ENCODE data around the gene PPIP5K1.

PPIP5K1 gene

GRCh38 chr15:43517354-43518196 is 72.4 kb downstream of the PPIP5K1 start, which contains the start of gene MAP1A:
Gene MAP1A (plus strand): TSS chr15:43517608. CDS start chr15:43521474, 3,866 bp downstream.
- no peak for DNase-seq (ENCODE audit: low spot score)

DNA sequence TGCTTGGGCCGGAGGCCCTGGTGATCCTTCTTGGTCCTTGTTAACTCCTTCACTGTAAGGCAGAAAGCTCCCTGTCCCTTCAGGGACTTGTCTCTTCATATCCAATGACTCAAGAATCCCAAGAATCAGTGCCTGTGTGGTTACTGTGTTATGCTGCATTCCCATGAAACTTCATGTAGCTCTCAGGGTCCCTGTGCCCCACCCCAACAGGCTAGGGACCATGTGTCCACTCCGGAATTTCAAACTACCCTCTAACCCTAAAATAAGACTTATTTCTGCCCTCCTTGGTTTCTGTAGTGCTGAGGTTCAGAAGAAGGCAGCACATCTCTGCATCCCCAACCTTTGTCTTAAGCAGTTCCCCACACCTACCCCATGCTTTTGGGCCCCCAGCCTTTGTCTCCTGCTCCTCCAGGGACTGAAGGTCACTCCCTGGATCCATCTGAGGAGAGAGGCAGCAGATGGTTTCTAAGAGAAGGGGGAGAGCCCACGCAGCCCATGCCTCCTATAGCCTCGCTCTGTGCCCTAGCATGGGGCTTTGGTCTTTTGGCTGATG is 73.1 kb downstream of the PPIP5K1 start:
- no peak for DNase-seq (ENCODE audit: low spot score)

GRCh38 chr15:43516185-43516584 is 73.8 kb downstream of the PPIP5K1 start:
- DNase-seq (ENCODE audit: low spot score): no peak

DNA sequence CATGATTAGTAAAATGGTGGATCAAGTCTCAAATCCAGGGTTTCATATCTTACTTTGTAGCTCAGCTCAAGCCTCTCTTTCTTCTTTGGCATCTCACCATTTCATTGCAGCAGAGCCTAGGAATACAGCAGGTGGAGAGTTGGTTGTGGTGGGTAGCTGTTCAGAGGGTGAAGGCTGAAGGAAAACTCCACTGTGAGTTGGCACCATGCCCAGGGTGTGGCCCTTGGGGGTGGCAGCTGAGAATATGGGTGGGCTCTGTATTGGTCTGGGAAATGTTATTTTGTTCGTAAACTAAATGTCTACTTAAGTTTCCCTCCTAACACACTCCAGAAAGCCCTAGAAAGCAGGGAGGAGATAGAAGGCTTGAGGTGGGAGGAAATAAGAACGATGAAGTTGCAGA is 74.3 kb downstream of the PPIP5K1 start:
- DNase-seq (ENCODE audit: low spot score): no peak

GRCh38 chr15:43514241-43515057 is 75.6 kb downstream of the PPIP5K1 start:
- peak; percentile 34 for DNase-seq (ENCODE audit: low spot score)

GRCh38 chr15:43513550-43513949 is 76.5 kb downstream of the PPIP5K1 start:
- DNase-seq (ENCODE audit: low spot score): no peak

DNA sequence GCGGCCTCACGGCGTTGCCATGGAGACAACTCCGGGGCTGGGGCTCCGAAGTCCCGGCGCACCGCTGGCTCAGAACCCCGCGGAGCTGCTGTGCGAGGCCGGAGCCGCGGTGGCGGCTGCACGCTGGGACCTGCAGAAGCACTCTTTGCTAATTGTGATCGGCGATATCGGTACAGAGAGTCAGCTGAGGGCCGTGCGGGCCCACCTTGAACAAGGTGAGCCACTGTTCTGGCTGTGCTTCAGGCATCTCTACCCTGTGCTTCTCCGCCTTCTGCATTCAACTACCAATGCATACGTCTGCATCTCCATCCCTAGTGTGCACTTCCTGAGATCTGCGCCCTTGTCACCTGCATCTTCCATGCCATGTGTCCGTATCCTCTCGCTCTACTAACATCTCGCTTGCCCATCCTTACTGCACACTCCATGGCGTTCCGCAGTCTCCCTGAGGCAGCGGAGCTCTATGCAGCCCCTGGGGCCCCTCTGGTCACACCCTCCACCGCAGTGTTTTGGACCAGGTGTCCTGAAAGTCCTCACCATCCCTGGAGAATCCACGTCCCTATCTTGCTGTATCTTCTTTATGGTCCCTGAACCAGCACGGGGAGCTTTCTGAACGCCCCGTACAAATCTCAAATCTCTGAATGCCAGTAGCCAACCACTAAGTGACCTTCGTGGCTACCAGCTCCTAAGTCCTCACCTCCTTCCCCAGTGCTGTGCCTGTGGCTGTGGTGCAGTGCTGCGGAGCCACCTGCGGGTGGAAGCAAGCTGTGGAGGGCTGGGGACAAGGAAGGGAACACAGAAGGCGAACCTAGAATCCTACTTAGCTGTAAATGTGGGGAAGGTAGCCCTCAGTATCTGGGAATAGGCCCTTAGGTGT is 78.8 kb downstream of the PPIP5K1 start:
- DNase-seq (ENCODE audit: low spot score): peak; percentile 29

DNA sequence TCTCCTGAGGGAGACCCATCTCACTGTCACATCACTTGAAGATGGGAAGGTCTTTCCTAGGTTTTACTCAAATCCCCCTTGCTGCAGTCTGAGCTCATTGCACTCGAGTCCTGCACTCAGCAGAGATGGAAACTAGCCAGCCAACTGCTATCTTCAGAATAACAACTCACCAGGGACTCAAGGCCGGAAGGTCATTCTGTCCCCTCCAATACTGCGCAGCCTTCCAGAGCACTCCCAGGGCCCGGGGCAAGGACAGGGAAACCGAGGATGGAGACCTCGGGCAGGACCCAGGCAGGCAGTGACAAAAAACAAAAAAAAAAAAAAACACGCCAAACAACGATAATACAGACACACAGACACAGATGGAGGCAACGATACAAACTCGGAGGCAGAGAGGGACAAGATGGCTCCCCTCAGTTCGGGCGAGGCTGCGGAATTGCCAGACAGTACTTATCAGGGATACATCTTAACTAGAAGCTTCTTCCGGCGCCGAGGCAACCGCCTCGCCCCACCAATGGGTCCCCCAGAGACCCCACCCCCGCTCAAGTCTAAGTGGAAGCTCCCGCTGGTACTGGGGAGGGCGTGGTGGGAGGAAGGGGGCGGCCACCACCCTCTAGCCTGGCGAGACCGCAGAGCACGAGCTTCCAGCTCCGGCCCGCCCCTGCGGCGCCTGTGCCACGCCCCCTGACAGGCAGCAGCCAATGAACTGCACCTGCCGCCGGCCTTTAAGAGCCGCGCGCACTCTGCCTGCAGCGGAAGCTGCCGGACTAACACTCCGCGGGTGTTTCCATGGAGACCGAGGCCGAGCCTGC is 79.6 kb downstream of the PPIP5K1 start:
- peak; percentile 85 for DNase-seq (ENCODE audit: low spot score)

DNA sequence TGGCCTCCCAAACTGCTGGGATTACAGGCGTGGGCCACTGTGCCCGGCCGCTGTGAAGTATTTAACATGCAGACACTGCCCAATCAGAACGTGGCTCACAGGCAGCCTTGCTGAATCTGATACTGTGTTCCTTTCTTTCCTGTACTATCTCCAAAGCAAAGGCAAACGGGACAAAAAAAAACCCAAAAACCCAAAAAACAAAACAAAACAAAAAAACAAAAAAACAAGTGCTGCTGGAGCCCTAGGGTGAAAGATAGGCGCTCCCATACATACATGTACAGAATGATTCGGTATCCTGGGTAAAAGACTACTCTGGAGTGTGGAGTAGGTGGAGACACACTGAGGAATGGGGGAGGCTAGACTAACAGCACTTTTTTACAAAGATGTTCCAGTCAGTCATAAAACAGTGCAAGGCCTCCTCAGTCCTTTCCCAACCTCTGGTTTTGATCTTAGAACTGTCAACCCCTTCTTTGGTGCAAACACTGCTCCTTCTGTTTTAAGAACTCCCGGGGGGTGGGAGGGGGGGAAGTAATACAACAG is 80.3 kb downstream of the PPIP5K1 start:
- no peak for DNase-seq (ENCODE audit: low spot score)

- DNase-seq (ENCODE audit: low spot score): no peak
Measured at GRCh38 chr15:43508991-43509659, 80.9 kb downstream of the PPIP5K1 start.

GRCh38 chr15:43508421-43508820 is 81.6 kb downstream of the PPIP5K1 start:
- no peak for DNase-seq (ENCODE audit: low spot score)

DNA sequence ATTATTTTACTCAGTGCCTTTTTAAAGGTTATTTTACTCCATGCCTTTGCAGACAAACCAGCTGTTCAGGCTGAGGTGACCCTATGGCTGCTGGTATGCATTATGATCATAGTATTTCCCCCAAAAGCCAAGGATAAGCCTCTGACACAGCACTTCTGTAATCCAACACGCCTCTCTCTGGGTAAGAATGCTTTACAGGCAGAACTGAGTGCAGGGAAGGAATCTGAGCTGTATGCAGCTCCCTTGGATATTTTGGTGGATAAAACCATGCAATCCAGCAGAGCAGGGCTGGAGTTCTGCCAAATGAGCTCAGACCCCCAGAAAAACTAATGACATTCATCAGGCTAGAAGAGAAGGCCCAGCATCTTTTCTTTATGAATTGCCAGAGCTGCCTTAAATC is 84.3 kb downstream of the PPIP5K1 start:
- no peak for DNase-seq (ENCODE audit: low spot score)

DNA sequence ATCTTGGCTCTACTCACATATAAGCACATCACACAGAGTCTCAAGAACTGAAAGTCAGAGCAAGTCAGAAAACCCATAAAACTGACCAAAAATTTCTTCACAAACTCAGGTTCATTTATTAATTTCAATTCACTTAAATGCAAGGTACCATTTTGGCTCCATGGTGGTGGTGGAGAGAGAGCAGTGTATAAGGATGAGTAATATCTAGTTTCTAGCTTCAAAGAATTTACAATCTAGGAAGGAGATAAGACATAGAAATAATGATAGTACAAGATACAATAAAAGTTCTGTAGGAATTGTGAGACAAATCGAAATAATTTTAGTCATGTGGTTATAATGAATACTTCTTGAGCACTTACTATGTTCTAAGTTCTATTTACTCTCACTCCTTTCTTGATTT is 90.4 kb downstream of the PPIP5K1 start:
- no peak for DNase-seq (ENCODE audit: low spot score)

GRCh38 chr15:43498990-43499389 is 91.0 kb downstream of the PPIP5K1 start:
- no peak for DNase-seq (ENCODE audit: low spot score)

DNA sequence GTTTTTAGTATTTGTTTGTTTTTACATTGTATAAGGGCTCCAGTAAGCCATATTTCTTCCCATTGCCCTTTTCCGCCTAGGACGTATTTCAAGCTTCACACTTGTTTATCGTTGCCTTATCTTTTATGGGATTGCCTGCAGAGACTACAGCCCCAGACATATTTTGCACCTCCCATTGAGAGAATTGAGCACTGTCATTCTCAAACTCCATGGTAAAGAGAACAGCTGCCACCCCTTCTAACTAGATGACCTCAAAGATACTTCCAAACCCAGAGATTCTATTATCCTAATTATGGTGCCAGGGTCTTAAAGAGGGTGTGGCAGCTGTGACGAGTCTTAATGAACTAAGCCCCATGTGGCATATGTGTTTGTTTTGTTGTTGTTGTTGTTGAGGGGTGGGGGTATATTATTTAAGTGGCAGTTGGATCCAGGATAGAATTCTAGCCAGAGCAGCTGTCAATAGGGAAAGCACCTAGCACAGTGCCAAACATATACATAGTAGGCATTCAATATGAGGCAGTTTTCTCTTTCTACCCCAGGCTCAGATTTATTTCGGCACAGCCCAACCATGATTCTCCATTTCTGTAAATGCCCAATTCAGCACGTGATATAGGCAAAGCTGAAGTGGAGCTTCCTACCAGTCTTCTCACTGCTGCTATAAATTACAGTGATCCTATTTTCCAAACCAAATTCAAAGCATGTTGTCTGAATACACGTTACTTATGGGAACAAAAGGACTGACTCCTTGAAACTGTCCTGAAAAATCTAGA is 96.1 kb downstream of the PPIP5K1 start:
- no peak for DNase-seq (ENCODE audit: low spot score)

- peak; percentile 77 for DNase-seq (ENCODE audit: low spot score)
Measured at GRCh38 chr15:43492673-43493601, 97.1 kb downstream of the PPIP5K1 start, which contains the start of gene TP53BP1. Gene TP53BP1 (minus strand): TSS chr15:43493156. CDS start chr15:43493043, 113 bp downstream.

DNA sequence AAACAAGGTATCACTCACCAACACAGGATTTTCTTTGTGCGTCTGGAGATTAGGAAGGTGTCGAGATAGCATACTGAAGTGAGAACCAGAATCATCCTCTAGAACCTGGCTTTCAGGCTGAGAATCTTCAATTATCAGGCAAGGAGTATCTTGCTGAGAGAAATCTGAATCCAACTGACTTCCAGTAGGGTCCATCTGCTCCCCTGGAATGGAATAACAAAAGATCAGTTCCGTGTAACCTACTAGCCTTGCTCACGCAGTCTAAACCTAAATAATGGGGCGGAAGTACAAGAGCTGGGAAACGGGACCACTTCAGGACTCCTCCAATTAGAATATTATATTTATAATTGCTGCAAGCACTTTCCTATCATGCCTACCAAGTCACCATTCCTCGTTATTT is 97.7 kb downstream of the PPIP5K1 start:
- no peak for DNase-seq (ENCODE audit: low spot score)

DNA sequence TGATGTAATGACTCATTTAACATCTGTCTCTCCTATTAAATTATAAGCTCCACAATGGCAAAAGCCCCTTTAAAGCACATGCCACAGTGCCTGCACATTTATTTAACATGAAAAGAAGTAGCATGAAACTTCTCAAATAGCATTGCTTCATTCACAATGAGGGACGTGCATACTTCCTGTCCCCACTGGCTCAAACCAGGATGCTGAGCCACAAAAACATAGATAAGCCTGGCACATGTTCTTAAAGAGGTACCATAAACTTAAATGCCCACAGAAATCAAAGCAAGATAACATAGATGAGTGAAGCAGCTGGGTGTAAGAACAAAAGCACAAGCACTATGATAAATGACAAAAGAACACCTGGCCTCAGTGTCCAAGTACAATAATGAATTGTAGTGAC is 100.8 kb downstream of the PPIP5K1 start:
- no peak for DNase-seq (ENCODE audit: low spot score)

All from HuH-7.5 (cell line).